Tibial artery (tissue), 4 donors: ENCODE results near the gene BCL7B.

ENCODE experiments used
- DNase-seq, 2 donors: peaks; one replicate each; pipeline ENCODE4 v3.0.0-alpha.2; 2019
- H3K27ac ChIP-seq, 2 donors: fragments of 200-600 bp; sonication (generic) in 1 of 2; 1 replicate in 1 of 2; 2 replicates in 1 of 2; pipeline ENCODE4 v1.5.1; 2018 to 2019; ENCODE audit warnings: mild to moderate bottlenecking in 1 of 2
- H3K27me3 ChIP-seq, 2 donors: fragments of 200-600 bp; sonication (generic) in 1 of 2; one replicate each; pipeline versions ENCODE4 v1.5.1 to v1.6.0; 2016 to 2019
- H3K36me3 ChIP-seq, 3 donors: fragments of 200-600 bp; sonication (generic) in 2 of 3; one replicate each; pipeline ENCODE4 v1.5.1; 2016 to 2019; ENCODE audit warnings: mild to moderate bottlenecking in 2 of 3
- H3K4me1 ChIP-seq, 4 donors: fragments of 200-600 bp; sonication (generic) in 2 of 4; 1 replicate in 3 of 4; 2 replicates in 1 of 4; pipeline ENCODE4 v1.5.1; 2016 to 2019
- H3K4me3 ChIP-seq, 2 donors: fragments of 200-600 bp; sonication (generic) in 1 of 2; 1 replicate in 1 of 2; 2 replicates in 1 of 2; pipeline ENCODE4 v1.5.1; 2018 to 2019; ENCODE audit warnings: mild to moderate bottlenecking in 2 of 2
- H3K9me3 ChIP-seq, 3 donors: fragments of 200-600 bp; sonication (generic) in 1 of 3; one replicate each; pipeline ENCODE4 v1.5.1; 2016 to 2019
- intact Hi-C: fragments of 100-400 bp; cut with DNase I; formaldehyde crosslinking; loops from one replicate; pipeline ENCODE4 v1.15.0; 2023; ENCODE audit warnings: low total_unique reads
- TF ChIP-seq, protein P1 (sequence below), 2 experiments: fragments of 200-600 bp in 1 of 2; fragments of 450-650 bp in 1 of 2; IDR thresholded peaks; one replicate each; pipeline ENCODE4 v1.5.1; 2017 to 2019; ENCODE audit warnings: antibody characterized with exemption in 2 of 2, mild to moderate bottlenecking in 1 of 2, moderate library complexity in 1 of 2

BCL7B gene

DNA sequence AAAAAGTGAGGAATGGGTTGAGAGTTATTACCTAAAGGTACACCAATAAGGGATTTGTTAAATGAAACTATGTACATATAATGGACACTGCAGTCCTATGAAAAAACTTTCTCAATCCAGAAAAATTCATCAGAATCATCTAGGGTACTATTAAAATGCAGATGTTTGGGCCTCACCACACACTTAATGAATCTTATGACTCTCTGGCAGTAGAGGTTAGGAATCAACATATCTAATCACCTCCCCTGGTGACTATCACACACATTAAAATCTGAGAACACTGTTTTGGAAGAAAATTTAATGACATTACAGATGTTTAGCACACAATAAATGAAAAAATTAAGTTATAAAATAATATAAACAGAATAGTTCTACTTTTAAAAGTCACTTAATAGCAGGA lies 67.5 kb downstream of the BCL7B start:
- TF ChIP-seq, protein P1, sequence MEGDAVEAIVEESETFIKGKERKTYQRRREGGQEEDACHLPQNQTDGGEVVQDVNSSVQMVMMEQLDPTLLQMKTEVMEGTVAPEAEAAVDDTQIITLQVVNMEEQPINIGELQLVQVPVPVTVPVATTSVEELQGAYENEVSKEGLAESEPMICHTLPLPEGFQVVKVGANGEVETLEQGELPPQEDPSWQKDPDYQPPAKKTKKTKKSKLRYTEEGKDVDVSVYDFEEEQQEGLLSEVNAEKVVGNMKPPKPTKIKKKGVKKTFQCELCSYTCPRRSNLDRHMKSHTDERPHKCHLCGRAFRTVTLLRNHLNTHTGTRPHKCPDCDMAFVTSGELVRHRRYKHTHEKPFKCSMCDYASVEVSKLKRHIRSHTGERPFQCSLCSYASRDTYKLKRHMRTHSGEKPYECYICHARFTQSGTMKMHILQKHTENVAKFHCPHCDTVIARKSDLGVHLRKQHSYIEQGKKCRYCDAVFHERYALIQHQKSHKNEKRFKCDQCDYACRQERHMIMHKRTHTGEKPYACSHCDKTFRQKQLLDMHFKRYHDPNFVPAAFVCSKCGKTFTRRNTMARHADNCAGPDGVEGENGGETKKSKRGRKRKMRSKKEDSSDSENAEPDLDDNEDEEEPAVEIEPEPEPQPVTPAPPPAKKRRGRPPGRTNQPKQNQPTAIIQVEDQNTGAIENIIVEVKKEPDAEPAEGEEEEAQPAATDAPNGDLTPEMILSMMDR (IDR thresholded peaks at IDR 0.05) = no peak
- Histone ChIP-seq H3K36me3 (peaks cover 70 to 98% (median 77%) of the 10 kb centered on the region in 3 donors), H3K9me3 (no peaks in the 10 kb centered on the region), H3K27ac (no peak overlapping the region), H3K4me1 (no peaks in the 10 kb centered on the region), H3K4me3 (no peak overlapping the region), H3K27me3 (no peaks in the 10 kb centered on the region)
- intact Hi-C loops = no loop called here
- no peak for DNase-seq

DNA sequence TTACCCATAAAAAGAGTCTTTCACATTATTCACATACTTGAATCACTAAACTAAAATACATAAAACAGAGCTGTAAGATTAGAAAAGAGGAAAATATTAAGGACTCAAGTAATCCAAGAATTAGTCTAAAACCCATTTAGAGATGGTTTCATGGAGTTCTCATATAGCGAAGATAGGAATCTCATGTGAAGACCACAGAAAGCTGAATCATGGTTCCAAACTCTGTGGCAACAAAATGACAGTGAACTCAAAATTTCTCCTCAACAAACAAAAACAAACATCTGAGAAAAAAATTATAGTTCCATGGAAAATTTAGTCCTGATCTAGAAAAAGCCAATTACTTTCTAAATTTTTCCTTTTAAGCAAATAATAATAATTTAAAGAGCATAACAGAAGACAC lies 70.0 kb downstream of the BCL7B start:
- peaks cover 60 to 91% (median 72%) of the 10 kb centered on the region in 3 donors for H3K36me3 ChIP-seq
- H3K27ac ChIP-seq = no peak overlapping the region

More for the DNA sequence above, 70.0 kb downstream of the BCL7B start:
- intact Hi-C loops = no loop called here
- TF ChIP-seq, protein P1 (IDR thresholded peaks at IDR 0.05) = no peak
- Histone ChIP-seq H3K4me1 (no peaks in the 10 kb centered on the region), H3K4me3 (no peak overlapping the region), H3K9me3 (no peaks in the 10 kb centered on the region), H3K27me3 (no peaks in the 10 kb centered on the region)
- no peak for DNase-seq
